K562 (cell line): ENCODE results near the gene WFIKKN2. TPM values are rescaled to one million over a fixed set of nuclear protein-coding genes. Genes with fewer than 3 reads are reported as not detected.

Experiments used
- AFF4 ChIP-seq: sonication (generic); formaldehyde crosslinking; IDR thresholded peaks from 2 replicates; pipeline ENCODE4 v1.8.0; 2023; ENCODE audit warnings: mild to moderate bottlenecking, missing genetic modification reagents
- C11orf30 ChIP-seq: fragments of 450-650 bp; IDR thresholded peaks from 2 replicates; pipeline ENCODE4 v1.6.1; 2016; ENCODE audit warnings: low read depth, mild to moderate bottlenecking
- E2F3 ChIP-seq: fragments of 250-450 bp; sonication (Bioruptor Pico); IDR thresholded peaks from 2 replicates; pipeline ENCODE4 v1.4.0; 2020; ENCODE audit warnings: mild to moderate bottlenecking
- HDAC1 ChIP-seq, 2 experiments: fragments of 450-650 bp; IDR thresholded peaks; 2 replicates each; pipeline ENCODE4 v1.6.1; 2016 to 2017; ENCODE audit warnings: inconsistent platforms in 1 of 2, mild to moderate bottlenecking in 1 of 2, moderate library complexity in 1 of 2
- POLR3G ChIP-seq: IDR thresholded peaks from 2 replicates; pipeline ENCODE4 v1.6.1; 2011; ENCODE audit not compliant: insufficient read length, insufficient replicate concordance; ENCODE audit errors: extremely low read depth
- PTBP1 ChIP-seq: fragments of 200-400 bp; formaldehyde crosslinking; IDR thresholded peaks from 2 replicates; pipeline ENCODE4 v1.6.1; 2017; ENCODE audit warnings: low read depth, low read length
- TAF7 ChIP-seq: fragments of 450-650 bp; IDR thresholded peaks from 2 replicates; pipeline ENCODE4 v1.6.1; 2016; ENCODE audit warnings: missing genetic modification characterization, missing compliant biosample characterization
- YY1 ChIP-seq, 3 experiments: IDR thresholded peaks; 2 replicates each; pipeline ENCODE4 v1.6.1; 2011; ENCODE audit warnings: low read length in 2 of 3, mild to moderate bottlenecking in 2 of 3, moderate library complexity in 2 of 3, borderline replicate concordance in 1 of 3, control low read depth in 1 of 3, low read depth in 1 of 3; ENCODE audit not compliant: insufficient read depth in 3 of 3, insufficient replicate concordance in 2 of 3, control insufficient read depth in 1 of 3, insufficient read length in 1 of 3; ENCODE audit errors: extremely low read depth in 1 of 3
- ZMIZ1 ChIP-seq, 2 experiments: fragments of 150-350 bp in 1 of 2; IDR thresholded peaks; 2 replicates each; pipeline ENCODE4 v1.6.1; 2012 to 2016; ENCODE audit warnings: low read depth in 2 of 2, low read length in 2 of 2, mild to moderate bottlenecking in 1 of 2, moderate library complexity in 1 of 2
- ZNF444 ChIP-seq: fragments of 250-450 bp; sonication (Bioruptor Pico); IDR thresholded peaks from 2 replicates; pipeline ENCODE4 v1.4.0; 2020; ENCODE audit warnings: mild to moderate bottlenecking, moderate library complexity
- polyA plus RNA-seq, 8 experiments: library from polyadenylated mRNA; depleted of rRNA in 4 of 8; stranded (reverse) in 5 of 8; unstranded in 3 of 8; fragments of >200 nt; fragmentation: Nextera tagmentation in 2 of 8; fragmentation: Illumina TruSeq in 1 of 8; extraction: Ambion mirVana in 2 of 8; extraction: Trizol in 1 of 8; gene quantifications; 2 replicates each; pipeline versions ENCODE4 v1.2.1 to v1.2.3, GENCODE V29; 2011 to 2014; ENCODE audit warnings: inconsistent platforms in 1 of 8, missing spikeins in 1 of 8
- total RNA-seq, 7 experiments: library from RNA; depleted of rRNA in 6 of 7; stranded (reverse); fragments of >200 nt in 6 of 7; fragmentation: Illumina TruSeq in 2 of 7; extraction: Trizol in 2 of 7; gene quantifications; 2 replicates each; pipeline versions ENCODE4 v1.2.1 to v1.2.3, GENCODE V29; 2011 to 2021; ENCODE audit warnings: low replicate concordance in 1 of 7
- TF ChIP-seq, protein P1 (sequence below): sonication (generic); formaldehyde crosslinking; IDR thresholded peaks from 2 replicates; pipeline ENCODE4 v1.8.0; 2022; ENCODE audit warnings: mild to moderate bottlenecking, missing genetic modification reagents, borderline replicate concordance
- TF ChIP-seq, protein P2 (sequence below): fragments of 250-450 bp; sonication (Bioruptor Pico); IDR thresholded peaks from 2 replicates; pipeline ENCODE4 v1.5.0; 2021; ENCODE audit warnings: mild to moderate bottlenecking, moderate library complexity

The WFIKKN2 gene
- total and polyA plus RNA-seq, 9 of the 15 experiments (the other 6 are each of a cell fraction or from before 2014, with no cell fraction given) = 0.07 TPM; not detected in 8

DNA sequence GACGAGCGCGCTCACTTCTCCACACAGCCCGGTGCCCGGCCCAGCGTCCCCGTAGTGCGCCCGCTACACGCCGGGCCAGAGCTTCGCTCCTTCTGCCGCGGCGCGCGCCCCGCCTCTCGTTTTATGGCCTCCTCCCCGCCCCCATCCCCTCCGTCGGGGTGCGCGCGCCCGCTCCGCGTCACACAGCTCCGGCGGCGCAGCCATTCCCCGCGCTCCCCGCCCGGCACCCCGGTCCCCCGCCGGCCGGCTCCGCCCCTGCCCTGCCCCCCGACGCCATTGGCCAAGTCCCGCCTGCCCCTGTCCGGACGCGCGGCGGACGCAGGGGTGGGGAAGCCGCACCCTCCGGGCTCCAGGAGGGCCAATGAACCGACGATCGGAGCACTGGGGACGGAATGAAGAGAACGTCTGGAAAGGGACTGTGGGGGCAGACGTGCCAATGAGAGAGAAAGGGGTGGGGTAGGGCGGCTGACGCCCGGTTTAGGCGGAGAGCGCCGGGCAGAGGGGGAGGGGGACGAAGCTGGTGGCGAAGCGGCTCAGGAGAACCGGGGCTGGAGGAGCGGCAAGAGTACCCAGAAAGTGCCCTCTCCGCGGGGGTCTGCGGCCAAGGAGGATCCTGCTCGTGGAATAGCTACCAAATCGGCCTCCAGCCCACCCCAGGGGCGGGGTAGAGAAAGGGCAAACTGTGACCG is 31.0 kb downstream of the WFIKKN2 start, which contains the start of gene TOB1 (continued):
- TF ChIP-seq AFF4 (CRISPR knock-in tag) (peak; percentile 99; the same call in 1 of the 2 replicates), POLR3G (no peak), PTBP1 (no peak), ZMIZ1 (IDR thresholded peaks at IDR 0.05; ENCODE audit: low read depth in 2 of 2, low read length in 2 of 2) (peak in 1 of 2 experiments; percentile 84; a peak in 2 of 4 replicates), E2F3 (peak; percentile 28; the same call in 1 of the 2 replicates), YY1 (IDR thresholded peaks at IDR 0.05; ENCODE audit: borderline replicate concordance in 1 of 3, control insufficient read depth in 1 of 3, extremely low read depth in 1 of 3, insufficient read depth in 3 of 3, insufficient read length in 1 of 3, insufficient replicate concordance in 2 of 3, low read depth in 1 of 3, low read length in 2 of 3) (peak in 2 of 3 experiments; percentile 83 to 84), HDAC1 (IDR thresholded peaks at IDR 0.05) (peak in 1 of 2 experiments; percentile 33; a peak in 1 of 4 replicates), TAF7 (peak; percentile 92), C11orf30 (0 out of 2 replicates have a peak, but pooled peaks have one; percentile 3), ZNF444 (CRISPR knock-in tag) (peak; percentile 66; the same call in 1 of the 2 replicates)
- TF ChIP-seq, protein P1, sequence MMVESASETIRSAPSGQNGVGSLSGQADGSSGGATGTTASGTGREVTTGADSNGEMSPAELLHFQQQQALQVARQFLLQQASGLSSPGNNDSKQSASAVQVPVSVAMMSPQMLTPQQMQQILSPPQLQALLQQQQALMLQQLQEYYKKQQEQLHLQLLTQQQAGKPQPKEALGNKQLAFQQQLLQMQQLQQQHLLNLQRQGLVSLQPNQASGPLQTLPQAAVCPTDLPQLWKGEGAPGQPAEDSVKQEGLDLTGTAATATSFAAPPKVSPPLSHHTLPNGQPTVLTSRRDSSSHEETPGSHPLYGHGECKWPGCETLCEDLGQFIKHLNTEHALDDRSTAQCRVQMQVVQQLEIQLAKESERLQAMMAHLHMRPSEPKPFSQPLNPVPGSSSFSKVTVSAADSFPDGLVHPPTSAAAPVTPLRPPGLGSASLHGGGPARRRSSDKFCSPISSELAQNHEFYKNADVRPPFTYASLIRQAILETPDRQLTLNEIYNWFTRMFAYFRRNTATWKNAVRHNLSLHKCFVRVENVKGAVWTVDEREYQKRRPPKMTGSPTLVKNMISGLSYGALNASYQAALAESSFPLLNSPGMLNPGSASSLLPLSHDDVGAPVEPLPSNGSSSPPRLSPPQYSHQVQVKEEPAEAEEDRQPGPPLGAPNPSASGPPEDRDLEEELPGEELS (CRISPR knock-in tag) = peak; percentile 44
- TF ChIP-seq, protein P2, sequence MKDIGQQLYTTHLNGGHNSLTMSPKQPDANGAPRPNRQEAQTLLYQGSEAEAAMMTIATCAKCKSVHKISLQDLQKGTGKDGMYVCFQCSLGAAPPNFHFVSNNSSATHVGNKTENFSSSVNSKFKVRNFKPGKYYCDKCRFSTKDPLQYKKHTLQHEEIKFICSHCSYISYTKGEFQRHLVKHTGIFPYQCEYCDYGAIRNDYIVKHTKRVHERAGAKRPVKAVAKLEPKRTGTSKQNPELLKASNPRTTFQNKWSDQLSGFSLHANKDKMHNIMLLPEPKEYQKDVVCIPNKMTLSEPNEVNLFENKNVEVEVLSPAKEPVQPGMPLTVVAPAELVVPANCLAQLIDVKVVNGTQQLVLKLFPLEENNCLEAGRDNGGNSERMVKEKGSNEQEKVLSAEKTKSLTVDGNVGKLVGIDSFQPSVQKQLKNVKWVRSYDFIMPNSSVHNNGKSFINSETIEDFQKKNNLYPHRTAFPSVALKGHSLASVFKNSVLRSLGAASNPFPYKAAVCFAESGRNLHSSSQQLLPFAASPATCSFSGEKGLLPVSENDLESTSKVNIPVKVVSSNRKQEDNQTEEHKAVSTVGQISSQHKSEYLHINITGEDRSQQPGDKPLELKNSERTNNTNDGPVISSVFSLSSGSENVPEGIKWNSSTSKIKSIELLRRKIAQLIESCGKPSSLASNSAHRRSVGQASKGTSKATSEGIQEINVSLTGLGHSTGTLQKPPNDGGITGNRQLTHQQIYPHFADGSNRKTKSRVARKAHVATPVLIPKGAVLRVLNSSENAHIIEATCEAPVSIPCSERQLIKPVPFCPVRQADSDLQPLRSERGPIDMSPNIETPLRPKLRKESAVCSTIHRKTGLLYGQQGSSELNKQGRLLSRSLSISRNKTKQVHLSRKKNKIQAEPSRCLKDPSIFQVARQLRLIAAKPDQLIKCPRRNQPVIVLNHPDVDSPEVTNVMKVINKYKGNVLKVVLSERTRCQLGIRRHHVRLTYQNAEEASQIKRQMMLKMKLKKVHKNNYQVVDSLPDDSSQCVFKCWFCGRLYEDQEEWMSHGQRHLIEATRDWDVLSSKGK (CRISPR knock-in tag) = no peak
